HG02588 (cell line): ENCODE data around the gene ATXN1.

Experiments
- ATAC-seq: cut with Tn5 transposase; IDR thresholded peaks from one replicate; pipeline ENCODE4 v1.9.1; 2021; ENCODE audit warnings: mild to moderate bottlenecking, moderate library complexity; ENCODE audit not compliant: unreplicated experiment

Gene ATXN1

DNA sequence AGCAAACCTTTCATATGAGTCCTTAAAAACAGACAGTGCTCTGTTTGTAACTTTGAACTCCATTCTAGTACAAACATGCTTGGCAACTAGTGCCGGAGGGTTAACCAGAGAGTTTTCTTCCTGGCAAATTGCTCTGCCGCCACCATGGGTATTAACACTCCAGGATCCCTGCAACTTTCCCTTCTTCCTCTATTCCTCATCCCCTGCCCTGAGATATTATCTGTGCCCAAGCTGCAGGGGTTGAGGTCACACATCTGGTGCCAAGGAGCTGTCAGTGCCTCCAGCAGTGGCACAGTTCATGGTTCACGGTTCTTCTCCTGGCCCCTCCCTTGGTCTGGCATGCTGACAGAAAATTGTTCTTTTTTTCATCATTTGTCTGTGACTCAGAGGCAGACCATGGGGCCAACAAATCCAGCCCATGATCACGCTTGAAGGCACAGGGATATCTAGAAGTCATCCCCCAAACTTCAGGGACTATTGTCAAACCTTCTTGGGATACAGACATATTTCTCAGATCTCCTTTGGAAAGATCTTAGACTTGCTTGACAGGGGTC lies 77.5 kb downstream of the ATXN1 start:
- ATAC-seq = no peak

DNA sequence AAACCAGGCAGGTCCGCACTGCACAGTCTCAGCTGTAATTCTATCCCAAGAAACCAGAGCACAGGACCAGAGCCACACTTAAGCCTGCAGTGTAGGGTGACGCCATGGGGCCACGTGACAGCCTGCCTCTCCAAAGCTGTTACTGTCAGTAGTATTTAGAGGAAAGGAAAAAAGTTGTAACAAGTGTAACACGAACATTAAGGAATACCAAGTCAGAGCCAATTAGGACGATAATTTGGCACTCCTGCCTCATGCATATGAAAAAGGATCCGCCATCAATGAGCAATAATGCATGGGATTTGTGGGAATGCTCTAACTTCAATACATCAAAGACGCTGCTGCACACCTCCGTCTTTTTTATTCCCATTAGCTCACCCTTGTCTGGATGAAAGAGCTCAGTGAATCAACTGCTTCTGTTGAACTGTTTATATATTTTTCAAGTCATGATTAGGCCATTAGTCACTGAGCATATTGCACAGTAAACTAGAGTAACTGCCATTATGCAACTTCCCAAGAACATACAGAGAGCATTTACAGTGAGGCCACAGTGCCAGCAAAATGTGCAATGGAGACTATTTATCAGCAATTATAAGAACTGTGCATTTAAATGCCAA lies 79.9 kb downstream of the ATXN1 start:
- ATAC-seq = no peak

DNA sequence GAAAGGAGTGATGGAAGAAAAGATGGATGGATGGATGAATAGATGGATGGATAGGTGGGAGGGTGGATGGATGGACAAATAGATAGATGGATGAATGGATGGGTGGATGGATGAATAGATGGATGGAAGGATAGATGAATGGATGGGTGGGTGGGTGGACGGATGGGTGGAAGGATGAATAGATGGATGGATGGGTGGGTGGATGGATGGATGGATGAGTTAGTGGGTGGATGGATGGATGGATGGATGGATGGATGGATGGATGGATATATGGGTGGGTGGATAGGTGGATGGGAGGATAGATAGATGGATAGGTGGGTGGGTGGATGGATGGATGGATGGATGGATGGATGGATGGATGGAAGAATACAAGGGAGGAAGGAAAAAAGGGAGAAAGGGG lies 82.2 kb downstream of the ATXN1 start:
- ATAC-seq = no peak

DNA sequence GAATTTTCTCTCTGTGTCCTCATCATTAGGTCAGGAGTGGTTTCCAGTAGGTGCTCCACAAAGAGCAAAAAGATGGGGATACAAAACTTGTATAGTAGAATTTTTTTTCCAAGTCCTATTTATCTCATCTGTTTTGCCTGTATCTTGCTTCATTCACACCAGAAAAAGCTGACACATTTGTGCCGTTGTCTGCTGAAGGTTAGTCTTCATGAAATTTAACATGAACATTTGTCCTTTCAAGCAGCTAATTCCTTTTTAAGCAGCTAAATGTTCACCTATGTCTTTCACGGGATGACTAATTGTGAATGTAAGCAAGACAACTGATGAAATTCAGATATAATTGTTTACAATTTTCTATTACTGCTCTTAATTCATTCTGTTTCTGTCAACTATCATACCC lies 83.8 kb downstream of the ATXN1 start:
- no peak for ATAC-seq

DNA sequence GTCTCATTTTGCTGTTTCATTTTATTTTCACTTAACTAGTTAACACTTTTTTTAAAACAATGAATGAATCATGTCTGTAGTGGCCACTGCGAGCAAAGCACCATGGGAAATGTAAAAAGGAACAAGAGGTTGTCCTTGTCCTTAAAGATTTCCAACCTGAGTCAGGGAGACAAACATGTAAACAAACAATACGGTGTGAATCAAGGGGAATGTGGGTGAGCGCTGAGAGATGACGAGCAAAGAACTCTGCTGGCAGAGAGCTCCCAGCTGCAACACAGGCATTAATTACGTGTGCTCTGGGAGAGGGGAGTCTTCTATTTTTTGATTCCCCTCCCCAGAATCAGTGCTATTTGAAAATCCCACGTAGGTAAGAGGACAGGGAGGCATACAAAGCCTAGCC lies 84.3 kb downstream of the ATXN1 start:
- no peak for ATAC-seq

DNA sequence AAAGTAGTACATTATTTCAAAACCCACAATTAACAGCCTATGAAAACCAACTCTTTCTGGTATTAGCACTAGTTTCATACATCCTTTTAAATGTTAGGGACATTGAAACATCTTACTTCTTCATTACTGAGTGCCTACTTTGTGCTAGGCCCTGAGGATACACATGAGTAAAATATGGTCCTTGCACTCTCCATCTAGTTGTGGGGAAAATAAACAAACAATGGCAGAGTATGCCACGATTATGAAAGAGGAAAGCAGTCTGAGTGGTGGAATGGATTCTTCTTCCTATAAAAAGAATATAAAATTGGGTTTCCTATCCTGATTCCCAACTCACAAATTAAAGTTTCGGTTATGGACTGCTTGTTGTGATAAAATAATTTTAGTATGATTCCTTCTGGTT lies 84.9 kb downstream of the ATXN1 start:
- ATAC-seq = no peak

DNA sequence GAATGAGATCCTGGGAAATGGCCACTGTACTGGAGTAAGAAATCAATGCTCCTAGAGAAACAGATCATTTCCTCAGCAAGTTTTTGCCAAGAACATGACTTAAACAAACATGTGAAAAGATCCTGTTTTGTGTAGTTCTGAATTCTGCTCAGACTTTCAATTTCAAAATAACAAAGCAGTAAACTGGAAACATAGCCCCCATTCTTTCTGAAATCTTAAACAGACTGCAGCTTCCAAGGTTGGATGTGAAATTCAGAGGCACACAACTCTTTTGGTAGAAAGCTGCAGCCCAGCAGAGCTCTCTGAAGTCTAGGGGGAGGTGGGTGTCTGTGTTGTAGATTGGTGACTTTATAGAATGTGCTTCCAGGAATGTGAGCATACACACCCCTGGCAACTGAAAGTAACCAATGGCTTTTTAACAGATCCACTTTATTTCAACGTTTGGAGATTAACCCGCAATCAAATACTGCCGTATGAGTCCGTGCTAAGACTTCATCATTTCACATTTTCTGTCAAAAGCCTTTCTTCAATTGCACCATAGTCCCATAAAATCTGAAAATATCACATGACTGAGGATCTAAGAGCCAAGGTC lies 86.4 kb downstream of the ATXN1 start:
- no peak for ATAC-seq

DNA sequence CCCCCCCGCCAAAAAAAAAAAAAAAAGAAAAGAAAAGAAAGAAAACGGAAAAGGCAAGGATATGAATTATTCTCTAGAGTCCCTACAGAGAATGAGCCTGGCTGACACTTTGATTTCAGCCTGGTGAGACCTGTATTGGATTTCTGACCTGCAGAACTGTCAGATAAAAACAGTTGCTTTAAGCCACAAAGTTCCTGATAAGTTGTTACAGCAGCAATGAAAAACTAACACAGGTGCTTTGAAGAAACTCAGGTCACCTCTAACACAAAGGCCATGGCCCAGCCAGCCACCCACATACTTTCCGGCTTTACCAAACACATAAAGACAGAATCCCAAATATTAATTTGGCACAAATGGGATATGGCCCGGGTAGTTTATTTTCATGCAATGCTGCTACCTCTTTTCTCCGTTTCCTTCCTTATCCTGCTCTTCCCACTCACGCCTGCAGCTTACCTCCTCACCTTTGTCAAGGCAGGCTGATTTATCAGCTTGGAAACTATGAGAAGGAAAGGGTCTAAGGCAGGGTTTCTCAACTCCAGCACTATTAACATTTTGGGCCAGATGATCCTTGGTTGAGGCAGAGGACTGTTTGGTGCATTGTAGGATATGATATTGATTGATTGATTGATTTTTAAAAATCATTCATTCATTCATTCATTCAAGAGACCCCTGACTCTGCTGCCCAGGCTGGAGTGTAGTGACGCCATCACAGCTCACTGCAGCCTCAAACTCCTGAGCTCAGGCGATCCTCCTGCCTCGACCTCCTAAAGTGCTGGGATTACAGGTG lies 88.1 kb downstream of the ATXN1 start:
- no peak for ATAC-seq

DNA sequence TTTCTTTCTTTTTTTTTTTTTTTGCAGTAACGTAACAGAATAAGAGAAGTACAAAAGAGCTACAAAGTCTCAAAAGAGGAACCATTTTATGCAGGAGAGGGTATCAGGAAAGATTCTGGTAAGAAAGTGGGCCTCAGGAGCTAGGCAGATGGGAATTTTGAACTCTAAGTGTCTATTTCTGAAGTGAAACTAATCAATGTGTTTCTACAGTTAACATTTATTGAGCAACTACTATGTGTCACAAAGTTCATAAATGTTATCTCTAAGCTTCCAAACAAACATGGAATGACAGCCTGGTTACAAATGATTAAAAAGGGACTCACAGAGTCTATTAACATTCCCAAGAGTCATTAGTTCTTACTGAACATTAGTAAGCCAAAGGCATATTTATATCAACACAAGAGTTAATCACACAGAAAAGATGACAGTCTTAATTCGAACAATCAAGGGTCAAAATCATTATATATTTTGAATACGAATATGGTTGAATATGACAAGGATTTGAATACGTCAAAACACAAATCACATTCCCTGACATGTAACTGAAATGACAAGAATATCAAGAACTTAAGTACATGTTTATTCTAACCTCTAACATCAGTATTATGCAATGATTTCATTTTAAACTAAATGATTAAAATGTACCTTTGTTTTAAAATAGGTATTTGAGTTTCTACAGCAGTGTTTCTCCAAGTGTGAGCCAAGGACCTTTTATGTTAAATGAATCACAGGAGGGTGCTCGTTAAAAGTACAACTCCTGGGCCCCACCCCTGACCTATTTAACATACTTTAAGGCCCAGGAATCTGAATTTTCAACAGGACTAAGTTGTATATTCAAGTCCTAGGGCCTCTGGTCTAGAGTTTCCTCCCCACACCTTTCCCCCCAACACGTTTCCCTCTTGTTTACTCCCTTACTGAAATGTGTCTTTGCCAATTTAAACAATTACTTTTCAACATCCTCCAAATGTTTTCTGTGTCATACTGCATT lies 89.7 kb downstream of the ATXN1 start:
- no peak for ATAC-seq

DNA sequence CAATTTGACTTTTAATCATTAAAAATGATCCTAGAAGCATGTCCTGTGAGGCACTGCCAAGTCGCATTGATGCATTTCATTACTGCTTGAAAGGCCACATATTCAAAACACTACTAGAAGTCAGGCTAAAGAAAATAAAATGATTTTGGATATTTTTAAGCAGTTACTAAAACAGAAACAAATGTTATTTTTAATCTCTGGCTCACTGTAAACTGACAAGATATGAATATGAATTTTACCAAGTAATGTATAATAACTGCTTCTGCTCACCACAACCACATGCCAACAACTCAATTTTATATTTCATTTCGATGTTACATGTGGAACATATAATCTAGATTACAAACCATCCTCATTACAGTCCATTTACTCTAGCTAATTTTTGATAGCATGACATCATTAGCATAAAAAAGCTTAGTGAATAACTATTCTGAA lies 90.6 kb downstream of the ATXN1 start:
- ATAC-seq = peak; percentile 40

DNA sequence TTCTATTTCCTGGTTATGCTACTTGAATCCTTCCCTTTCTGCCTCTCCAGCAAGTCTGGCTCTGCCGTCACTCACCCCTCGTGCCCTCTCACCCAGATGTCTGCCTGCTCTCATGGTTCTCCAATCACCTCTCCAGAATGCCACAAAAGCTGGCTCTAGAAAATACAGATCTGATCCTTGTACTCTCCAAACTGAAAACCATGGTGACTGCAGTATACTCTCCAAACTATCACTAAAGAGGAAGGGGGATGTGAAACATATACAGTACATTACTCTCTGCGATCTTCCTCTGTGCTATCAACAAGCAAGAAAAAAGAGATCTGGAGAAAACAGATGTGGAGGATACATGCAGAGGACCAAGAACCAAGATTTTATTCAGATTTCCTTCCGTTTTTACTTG lies 91.1 kb downstream of the ATXN1 start:
- ATAC-seq = peak; percentile 56

DNA sequence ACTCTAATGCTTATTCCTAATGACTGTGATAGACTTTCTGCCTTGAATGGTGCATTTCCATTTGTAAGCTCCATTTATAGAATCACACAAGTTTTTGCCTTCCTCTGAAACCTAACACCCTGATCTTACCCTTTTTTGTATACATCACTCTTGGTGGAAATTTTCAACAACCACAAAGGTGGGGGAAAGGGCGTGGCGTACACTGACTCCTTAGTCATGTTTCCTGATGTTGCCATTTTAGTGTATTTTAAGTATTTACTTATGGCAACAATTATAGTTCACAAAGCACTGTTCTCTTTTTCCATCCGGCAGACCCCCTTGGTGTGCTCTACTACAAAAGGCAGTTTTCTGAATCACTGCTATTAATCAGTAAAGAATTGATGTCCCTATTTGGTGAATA lies 92.0 kb downstream of the ATXN1 start:
- no peak for ATAC-seq

DNA sequence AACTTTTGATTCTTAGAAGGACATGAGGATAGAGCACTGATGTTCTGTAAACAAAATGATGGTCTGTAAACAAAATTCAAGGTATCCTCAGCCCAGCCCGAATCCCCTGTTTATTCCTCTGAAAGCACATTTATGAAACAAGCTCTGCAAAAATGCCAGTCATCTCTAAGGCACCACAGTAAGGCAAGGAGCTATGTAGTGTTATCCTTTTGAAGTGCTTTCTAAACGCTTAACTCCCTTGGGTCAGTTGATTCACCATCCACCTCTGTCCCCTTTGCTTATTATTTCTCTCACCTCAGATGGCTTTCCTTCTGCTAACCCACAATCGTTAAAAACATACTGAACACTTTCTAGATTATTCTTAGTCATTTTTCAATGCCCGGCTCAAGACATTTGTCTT lies 93.8 kb downstream of the ATXN1 start:
- no peak for ATAC-seq

DNA sequence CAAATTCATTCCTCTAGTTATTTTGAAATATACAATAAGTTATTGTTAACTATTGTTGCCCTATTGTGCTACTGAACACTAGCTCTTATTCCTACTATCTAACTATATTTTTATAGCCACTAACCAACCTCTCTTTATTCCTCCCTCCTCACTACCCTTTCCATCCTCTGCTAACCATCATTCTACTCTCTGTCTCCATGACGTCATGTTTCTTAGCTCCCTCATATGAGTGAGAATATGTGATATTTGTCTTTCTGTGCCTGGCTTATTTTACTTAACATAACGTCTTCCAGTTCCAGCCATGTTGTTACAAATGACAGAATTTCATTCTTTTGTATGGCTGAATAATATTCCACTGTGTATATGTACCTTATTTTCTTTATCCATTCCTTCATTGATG lies 95.3 kb downstream of the ATXN1 start:
- ATAC-seq = no peak

DNA sequence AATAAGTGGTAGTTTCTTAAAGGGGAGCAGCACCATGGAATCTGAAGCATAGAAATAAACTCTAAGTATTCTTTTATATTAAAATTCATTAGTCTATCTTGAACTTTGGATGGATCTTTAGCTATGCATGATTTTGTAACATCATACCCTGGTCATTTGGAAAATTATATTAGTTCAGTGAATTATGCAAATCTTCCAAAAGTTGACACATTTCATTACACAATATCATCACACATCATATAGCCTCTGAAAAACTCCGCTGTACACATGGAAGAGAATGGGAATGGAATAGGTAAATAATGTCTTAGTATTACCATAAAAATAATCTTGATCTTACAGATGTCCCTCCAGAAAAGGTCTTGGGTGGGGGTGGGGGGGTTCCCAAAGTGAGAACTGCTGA lies 96.1 kb downstream of the ATXN1 start:
- ATAC-seq = no peak

DNA sequence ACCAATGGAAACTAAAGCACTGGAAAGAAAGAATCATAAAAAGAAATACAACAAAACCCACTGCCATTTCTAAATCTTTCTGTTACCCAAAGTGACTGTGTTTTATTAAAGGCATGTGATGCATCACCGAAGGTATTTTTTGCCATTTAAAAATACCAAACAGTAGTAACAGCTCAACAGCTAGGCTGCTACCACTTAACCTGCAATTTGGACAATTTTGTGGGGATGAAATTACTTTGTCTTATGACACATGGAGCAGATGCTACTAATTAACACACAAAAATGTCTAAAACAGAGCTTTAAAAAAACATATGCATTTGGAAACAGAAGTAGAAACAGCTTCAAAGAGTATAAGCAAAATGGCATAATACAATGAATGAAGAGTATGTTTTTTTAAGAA lies 97.4 kb downstream of the ATXN1 start:
- no peak for ATAC-seq

DNA sequence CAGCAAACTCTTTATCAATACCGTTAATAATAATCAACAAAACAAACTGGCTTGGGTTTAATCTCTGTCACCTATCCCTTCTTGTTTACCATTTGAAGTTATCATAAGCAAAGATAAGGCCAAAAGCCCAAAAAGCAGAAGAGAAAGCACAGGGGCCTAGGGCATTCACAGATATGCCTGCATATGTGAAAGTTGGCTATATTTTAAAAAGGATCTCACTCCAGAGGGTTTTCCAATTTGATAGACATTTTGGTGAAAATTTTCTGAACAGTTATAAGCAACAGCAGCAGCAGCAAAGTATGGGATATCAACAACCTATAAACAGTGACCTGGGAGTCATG lies 101.1 kb downstream of the ATXN1 start:
- no peak for ATAC-seq

DNA sequence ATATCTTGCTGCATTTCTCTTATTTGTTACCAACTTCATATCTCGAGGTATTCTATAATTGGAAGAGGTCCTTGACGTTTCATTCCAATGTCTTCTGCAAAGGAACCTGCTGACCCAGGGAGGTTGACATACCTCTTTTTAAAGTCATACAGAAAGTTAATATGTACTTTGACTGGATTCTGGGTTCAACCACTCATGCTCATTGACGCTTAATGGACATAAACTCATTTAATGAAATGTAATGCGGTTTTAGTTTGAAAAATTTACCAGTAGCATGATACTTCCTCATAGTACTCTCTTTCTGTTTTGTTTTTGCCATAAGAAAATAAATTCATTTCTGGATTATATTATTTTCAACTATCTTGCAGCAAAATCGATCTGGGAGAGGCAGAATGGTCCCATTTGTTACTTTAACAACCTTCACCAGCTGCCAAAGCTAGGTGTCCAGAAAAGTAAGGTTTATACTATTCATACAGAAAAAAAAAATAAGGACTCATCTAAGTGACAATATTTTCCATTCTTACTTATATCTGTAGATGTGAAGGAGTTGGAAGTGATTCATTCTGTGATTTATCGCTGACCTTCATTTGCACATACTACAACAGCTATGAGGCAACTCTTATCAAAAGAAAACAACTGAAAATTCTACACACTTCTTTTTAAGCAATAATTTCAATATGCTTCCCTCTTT lies 101.6 kb downstream of the ATXN1 start:
- no peak for ATAC-seq

DNA sequence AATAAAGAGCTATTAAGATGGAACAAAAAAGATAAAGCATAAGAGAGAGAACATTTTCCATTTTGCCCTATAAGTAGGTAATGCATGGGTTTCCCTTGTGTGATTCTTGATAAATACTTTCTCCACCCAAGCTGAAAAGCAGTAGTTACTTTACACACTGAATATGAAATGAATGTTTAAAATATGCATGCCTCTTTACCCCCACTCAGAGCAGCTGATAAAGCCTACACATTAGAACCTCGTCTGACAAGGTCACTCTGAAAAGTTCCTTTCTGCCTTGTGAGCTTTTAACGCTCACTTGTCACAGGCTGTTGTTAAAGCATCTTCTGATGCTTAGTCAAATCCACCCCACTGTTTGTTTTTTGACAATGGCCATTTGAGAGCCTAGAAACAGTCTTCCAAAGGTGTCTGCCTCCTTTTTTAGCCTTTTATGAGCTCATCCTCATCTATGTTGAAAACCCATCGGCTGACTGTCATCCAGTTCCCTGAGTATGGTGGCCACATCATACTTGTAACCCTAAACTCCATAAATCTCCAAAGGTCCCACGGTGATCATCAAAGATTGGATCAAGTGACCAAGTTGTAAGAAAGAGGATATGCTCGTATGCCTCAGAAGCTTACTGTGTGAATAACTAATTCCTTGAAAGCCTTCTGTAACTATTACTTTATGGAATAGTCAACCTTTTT lies 102.8 kb downstream of the ATXN1 start:
- no peak for ATAC-seq

DNA sequence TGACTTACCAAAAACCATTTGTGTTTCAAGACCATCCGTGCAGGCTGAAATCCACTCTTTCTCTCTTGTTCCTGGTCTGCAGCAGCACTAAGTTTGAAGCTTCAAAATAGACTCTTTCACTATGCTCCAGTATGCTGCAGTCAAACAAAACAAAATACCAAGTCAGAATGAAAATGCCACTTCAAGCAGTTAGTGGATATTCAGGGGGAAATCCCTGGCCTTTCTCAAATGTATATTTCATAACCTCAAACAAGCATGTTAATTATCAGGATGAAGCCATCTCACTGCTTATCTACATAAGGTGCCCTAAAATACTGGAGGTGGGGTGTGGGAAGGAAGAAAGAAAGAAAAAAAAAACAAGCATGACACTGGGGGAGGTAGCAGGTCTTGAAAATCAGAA lies 103.5 kb downstream of the ATXN1 start:
- no peak for ATAC-seq
